GM12878 (cell line): ENCODE measurements around the gene HIF3A. TPM values are rescaled to one million over a fixed set of nuclear protein-coding genes. Genes with fewer than 3 reads are reported as not detected.

Source experiments
- ATAC-seq: fragments of 200-7000 bp; cut with Tn5 transposase; 3 replicates; pipeline ENCODE4 v1.9.1; 2020; ENCODE audit warnings: mild to moderate bottlenecking, moderate library complexity
- BruUV-seq: library from RNA; stranded (reverse); fragments of 400-500 nt; replicated peaks from 2 replicates; lab custom pipeline; 2021; lab: Mats Ljungman, UMichigan
- CTCF ChIA-PET: fragments of 300-600 bp; sonication (Branson Sonifier 250); formaldehyde crosslinking; extraction: SDS; loops from one replicate; lab custom pipeline; 2021; ENCODE audit warnings: inconsistent platforms; lab: Yijun Ruan, JAX
- POLR2A ChIA-PET: fragments of 350-600 bp; formaldehyde crosslinking; extraction: SDS; loops from one replicate; lab custom pipeline; 2021; ENCODE audit warnings: inconsistent platforms; lab: Charles Lee
- RAD21 ChIA-PET: fragments of 300-600 bp; sonication (Branson Sonifier 250); formaldehyde crosslinking; loops from one replicate; lab custom pipeline; 2023; ENCODE audit warnings: antibody characterized with exemption; ENCODE audit not compliant: unreplicated experiment; lab: Charles Lee
- SMC1A ChIA-PET: fragments of 300-600 bp; sonication (Branson Sonifier 250); formaldehyde crosslinking; loops from one replicate; lab custom pipeline; 2023; ENCODE audit not compliant: unreplicated experiment, uncharacterized antibody; lab: Charles Lee
- DNase-seq: peaks from one replicate; pipeline ENCODE4 v3.0.0-alpha.2; 2011; ENCODE audit warnings: low read depth, low spot score
- FAIRE-seq: peaks from 3 replicates; lab custom pipeline; 2011; peaks lifted over from hg19 to GRCh38; lab: Jason Lieb, UNC
- H2AFZ ChIP-seq: 2 replicates; pipeline ENCODE4 v1.6.0; 2011; ENCODE audit warnings: low read depth, low read length, control low read depth; ENCODE audit not compliant: control insufficient read depth
- H3K27ac ChIP-seq: 2 replicates; pipeline ENCODE4 v1.5.1; 2011; ENCODE audit warnings: control low read depth; ENCODE audit not compliant: control insufficient read depth, insufficient read depth
- H3K27me3 ChIP-seq, 2 experiments: replicated peaks in 1 of 2; 2 replicates each; pipeline versions ENCODE4 v1.6.0 to v1.6.1; 2011; ENCODE audit warnings: low read length in 1 of 2; ENCODE audit not compliant: control insufficient read depth in 2 of 2, insufficient read depth in 2 of 2
- H3K36me3 ChIP-seq, 2 experiments: 2 replicates each; pipeline ENCODE4 v1.5.1; 2011; ENCODE audit warnings: low read length in 1 of 2; ENCODE audit not compliant: control insufficient read depth in 2 of 2, insufficient read depth in 2 of 2
- H3K4me1 ChIP-seq: 2 replicates; pipeline ENCODE4 v1.6.1; 2011; ENCODE audit warnings: mild to moderate bottlenecking, low read length, moderate library complexity, mixed read lengths; ENCODE audit not compliant: control insufficient read depth, insufficient read depth
- H3K4me2 ChIP-seq: 2 replicates; pipeline ENCODE4 v1.6.0; 2011; ENCODE audit warnings: control low read depth; ENCODE audit not compliant: control insufficient read depth, insufficient read depth
- H3K4me3 ChIP-seq: fragments of 200-600 bp; sonication (generic); 2 replicates; pipeline ENCODE4 v1.5.1; 2016
- H3K79me2 ChIP-seq: 2 replicates; pipeline ENCODE4 v1.6.0; 2011; ENCODE audit warnings: low read length; ENCODE audit not compliant: control insufficient read depth, insufficient read depth
- H3K9ac ChIP-seq: 2 replicates; pipeline ENCODE4 v1.8.0; 2011; ENCODE audit warnings: low read length, control low read depth, mixed read lengths; ENCODE audit not compliant: control insufficient read depth, insufficient read depth
- H3K9me3 ChIP-seq: replicated peaks from 3 replicates; pipeline ENCODE4 v1.5.1; 2011; ENCODE audit warnings: mild to moderate bottlenecking, low read length; ENCODE audit not compliant: control insufficient read depth, insufficient read depth
- H4K20me1 ChIP-seq: 2 replicates; pipeline ENCODE4 v1.6.0; 2011; ENCODE audit not compliant: control insufficient read depth, insufficient read depth
- ATF7 ChIP-seq: fragments of 450-650 bp; IDR thresholded peaks from 2 replicates; pipeline ENCODE4 v1.6.1; 2016; ENCODE audit warnings: low read depth, mild to moderate bottlenecking
- E2F4 ChIP-seq: IDR thresholded peaks from 2 replicates; pipeline ENCODE4 v1.6.1; 2012; ENCODE audit warnings: low read depth, low read length, improper control_type of control experiment
- E4F1 ChIP-seq: fragments of 450-650 bp; IDR thresholded peaks from 2 replicates; pipeline ENCODE4 v1.6.1; 2018; ENCODE audit warnings: borderline replicate concordance, mild to moderate bottlenecking; ENCODE audit not compliant: partially characterized antibody
- IKZF2 ChIP-seq, 2 experiments: fragments of 450-650 bp; IDR thresholded peaks; 2 replicates each; pipeline ENCODE4 v1.6.1; 2017; ENCODE audit warnings: mild to moderate bottlenecking in 2 of 2, moderate library complexity in 2 of 2
- MEF2B ChIP-seq: fragments of 450-650 bp; IDR thresholded peaks from 2 replicates; pipeline ENCODE4 v1.6.1; 2018; ENCODE audit warnings: mild to moderate bottlenecking, moderate library complexity; ENCODE audit not compliant: partially characterized antibody, poor library complexity, severe bottlenecking
- MTA2 ChIP-seq: fragments of 450-650 bp; IDR thresholded peaks from 2 replicates; pipeline ENCODE4 v1.6.1; 2016; ENCODE audit warnings: low read depth, mild to moderate bottlenecking, moderate library complexity
- NRF1 ChIP-seq: conservative IDR thresholded peaks from 2 replicates; pipeline ENCODE4 v1.6.1; 2011; ENCODE audit warnings: mild to moderate bottlenecking, low read depth, low read length, improper control_type of control experiment
- USF2 ChIP-seq: IDR thresholded peaks from 2 replicates; pipeline ENCODE4 v1.6.1; 2011; ENCODE audit warnings: low read depth, low read length, improper control_type of control experiment, borderline replicate concordance
- ZNF207 ChIP-seq: fragments of 450-650 bp; IDR thresholded peaks from 2 replicates; pipeline ENCODE4 v1.6.1; 2014; ENCODE audit warnings: antibody characterized with exemption, mild to moderate bottlenecking, borderline replicate concordance
- WGBS: methylation state at CpG from one replicate; pipeline ENCODE4 v1.1.6; 2016; ENCODE audit warnings: low lambda C conversion rate; ENCODE audit not compliant: insufficient replicate concordance, insufficient coverage; ENCODE audit errors: missing lambda C conversion rate; 5-methylcytosine and 5-hydroxymethylcytosine counted together
- in situ Hi-C: fragments of 300-500 bp; cut with MboI; formaldehyde crosslinking; loops from 9 replicates; pipeline ENCODE4 v1.14.3; 2018; ENCODE audit warnings: mixed read lengths
- intact Hi-C: fragments of 100-400 bp; cut with micrococcal nuclease; formaldehyde crosslinking; loops from one replicate; pipeline ENCODE4 v1.14.2; 2022; ENCODE audit not compliant: unreplicated experiment
- polyA plus RNA-seq, 11 experiments: library from polyadenylated mRNA; depleted of rRNA in 4 of 11; unstranded in 6 of 11; stranded (reverse) in 5 of 11; fragments of >200 nt; fragmentation: Nextera tagmentation in 4 of 11; fragmentation: Illumina TruSeq in 1 of 11; extraction: Ambion mirVana in 4 of 11; extraction: Trizol in 1 of 11; gene quantifications; 1 replicate in 1 of 11; 2 replicates in 10 of 11; pipeline versions ENCODE4 v1.2.1 to v1.2.3, GENCODE V29; 2011 to 2016; ENCODE audit warnings: inconsistent platforms in 2 of 11, missing spikeins in 2 of 11, low read depth in 1 of 11
- total RNA-seq, 4 experiments: library from RNA; depleted of rRNA in 3 of 4; stranded (reverse); fragments of >200 nt in 3 of 4; fragmentation: Illumina TruSeq in 1 of 4; extraction: Trizol in 1 of 4; gene quantifications; 2 replicates each; pipeline versions ENCODE4 v1.2.1 to v1.2.3, GENCODE V29; 2013 to 2021

HIF3A gene
- total and polyA plus RNA-seq, 10 of the 15 experiments (the other 5 are each of a cell fraction or from before 2014, with no cell fraction given): 0.03 to 0.20 (median 0.06) TPM; not detected in 5

- H3K27ac ChIP-seq: peak overlapping the region; percentile 53; the same call in 1 of the 2 replicates
- H3K9ac ChIP-seq: peak overlapping the region; percentile 92
- peaks cover 52% of the 10 kb centered on the region for H3K79me2 ChIP-seq
- WGBS: 0% methylated on average over 3 of the region's 3 CpGs
- intact Hi-C loops (no loop called here), in situ Hi-C loops (no loop called here)
- BruUV-seq: no TSS peak
- H3K36me3 ChIP-seq: no peaks in the 10 kb centered on the region; a peak in 1 of 4 replicates
- SMC1A ChIA-PET: interaction anchor here (0.6 to 1.2 kb wide), 7 partner anchors 10 to 314 kb away, joined by 3 to 4 read pairs (median 3); partner anchors contain the start of gene DACT3
- peaks cover 43% of the 10 kb centered on the region for H3K4me1 ChIP-seq
- no peak for DNase-seq
- no peaks in the 10 kb centered on the region for H4K20me1 ChIP-seq
- CTCF ChIA-PET: interaction anchor here (0.6 to 1.9 kb wide), 13 partner anchors 12 to 568 kb away, joined by 3 to 20 read pairs (median 3); partner anchors contain the start of gene DACT3
- H3K27me3 ChIP-seq: no peaks in the 10 kb centered on the region
- peak overlapping the region; percentile 77 for H3K4me2 ChIP-seq
- no peak for ATAC-seq
- peak overlapping the region; percentile 76 for H3K4me3 ChIP-seq
- no peaks in the 10 kb centered on the region for H3K9me3 ChIP-seq
- no peak overlapping the region for H2AFZ ChIP-seq
- no peak for TF ChIP-seq USF2
- peak in 1 of 2 experiments; percentile 45; a peak in 2 of 4 replicates for TF ChIP-seq IKZF2 (IDR thresholded peaks at IDR 0.05)
- peak; percentile 1 for TF ChIP-seq MEF2B
- TF ChIP-seq E4F1: no peak
- TF ChIP-seq NRF1: no peak
- 0 out of 2 replicates have a peak, but pooled peaks have one; percentile 51 for TF ChIP-seq MTA2
- TF ChIP-seq ATF7: peak; percentile 4; the same call in 1 of the 2 replicates
- 0 out of 2 replicates have a peak, but pooled peaks have one; percentile 21 for TF ChIP-seq E2F4
- TF ChIP-seq ZNF207: no peak
- RAD21 ChIA-PET: interaction anchor here (0.6 kb wide), 3 partner anchors 67 to 514 kb away, joined by 3 read pairs; no protein-coding TSS in a partner anchor
- no peak for FAIRE-seq
- POLR2A ChIA-PET: interaction anchor here (0.6 kb wide), 5 partner anchors 43 to 1478 kb away, joined by 3 to 5 read pairs (median 3); no protein-coding TSS in a partner anchor
Measured at GRCh38 chr19:46347572-46347883, 50.7 kb downstream of the HIF3A start.
